Activated B cell treated with CpG ODN at 0.5 μM for 24 hours (primary cell): ENCODE data around the gene CTCF. TPM values are rescaled to one million over a fixed set of nuclear protein-coding genes. Genes with fewer than 3 reads are reported as not detected.

ENCODE experiments used
- ATAC-seq: fragments of 200-7000 bp; cut with Tn5 transposase; one replicate; pipeline ENCODE4 v1.10.0; 2021; ENCODE audit warnings: low read depth, mild to moderate bottlenecking, moderate library complexity
- CTCF ChIA-PET: fragments of 350-600 bp; sonication (Branson Sonifier 250); formaldehyde crosslinking; loops from one replicate; lab custom pipeline; 2021; ENCODE audit warnings: antibody characterized with exemption; lab: Charles Lee
- POLR2A ChIA-PET: fragments of 350-600 bp; sonication (Branson Sonifier 250); formaldehyde crosslinking; loops from one replicate; lab custom pipeline; 2021; ENCODE audit warnings: antibody characterized with exemption; lab: Charles Lee
- DNase-seq: peaks from one replicate; pipeline ENCODE4 v3.0.0; 2022
- H3K27ac Mint-ChIP-seq: one replicate; pipeline ENCODE4 v1.8.0; 2020; ENCODE audit warnings: mixed read lengths
- H3K27me3 Mint-ChIP-seq: one replicate; pipeline ENCODE4 v1.8.0; 2021; ENCODE audit warnings: mixed read lengths
- H3K36me3 Mint-ChIP-seq: one replicate; pipeline ENCODE4 v1.8.0; 2021; ENCODE audit warnings: low read depth, mixed read lengths
- H3K4me1 Mint-ChIP-seq: one replicate; pipeline ENCODE4 v1.8.0; 2021; ENCODE audit warnings: mixed read lengths
- H3K4me3 Mint-ChIP-seq: one replicate; pipeline ENCODE4 v1.8.0; 2020; ENCODE audit warnings: mild to moderate bottlenecking, mixed read lengths
- H3K9me3 Mint-ChIP-seq: one replicate; pipeline ENCODE4 v1.8.0; 2020; ENCODE audit warnings: mixed read lengths
- CTCF ChIP-seq: fragments of 200-600 bp; IDR thresholded peaks from one replicate; pipeline ENCODE4 v1.8.0; 2022; ENCODE audit warnings: antibody characterized with exemption, mild to moderate bottlenecking
- intact Hi-C: fragments of 100-400 bp; cut with micrococcal nuclease; formaldehyde crosslinking; loops from one replicate; pipeline ENCODE4 v1.15.1; 2024
- total RNA-seq: library from RNA; stranded (reverse); gene quantifications from 2 replicates; pipeline ENCODE4 v1.2.3, GENCODE V29; 2022

Gene CTCF
- total RNA-seq, 1 donor from 2014 or later, result 59.6 TPM

- no peak for TF ChIP-seq CTCF
- no peaks in the 10 kb centered on the region for H3K27me3 Mint-ChIP-seq
- no peak overlapping the region for H3K4me3 Mint-ChIP-seq
- H3K4me1 Mint-ChIP-seq, result peaks cover 46% of the 10 kb centered on the region
- no peaks in the 10 kb centered on the region for H3K9me3 Mint-ChIP-seq
- no peak for DNase-seq
- ChIA-PET POLR2A (interaction anchor here (0.5 to 1.7 kb wide), 5 partner anchors 12 to 738 kb away, joined by 3 to 10 read pairs (median 4); no protein-coding TSS in a partner anchor), CTCF (interaction anchor here (1.0 to 2.0 kb wide), 5 partner anchors 11 to 44 kb away, joined by 3 to 7 read pairs (median 5); partner anchors contain the start of gene CTCF)
- peaks cover 6% of the 10 kb centered on the region for H3K36me3 Mint-ChIP-seq
- intact Hi-C loops, result loop anchor here (10.0 kb wide), 1 partner anchor 469 kb away; the partner anchor contains the start of gene DPEP2
- peak overlapping the region; percentile 27 for H3K27ac Mint-ChIP-seq
- no peak for ATAC-seq
These were observed 37.0 kb upstream of the CTCF start for GRCh38 chr16:67525176-67525860.

- TF ChIP-seq CTCF, result no peak
- H3K9me3 Mint-ChIP-seq, result no peaks in the 10 kb centered on the region
- no peak for DNase-seq
- H3K27me3 Mint-ChIP-seq, result no peaks in the 10 kb centered on the region
- ATAC-seq, result no peak
- peaks cover 46% of the 10 kb centered on the region for H3K4me1 Mint-ChIP-seq
- intact Hi-C loops, result loop anchor here (10.0 kb wide), 1 partner anchor 469 kb away; the partner anchor contains the start of gene DPEP2
- ChIA-PET CTCF (interaction anchor here (1.0 to 2.0 kb wide), 5 partner anchors 12 to 45 kb away, joined by 3 to 7 read pairs (median 5); partner anchors contain the start of gene CTCF), POLR2A (interaction anchor here (0.5 kb wide), 1 partner anchor 487 kb away, joined by 4 read pairs; no protein-coding TSS in a partner anchor)
- H3K27ac Mint-ChIP-seq, result peak overlapping the region; percentile 68
- no peak overlapping the region for H3K4me3 Mint-ChIP-seq
- H3K36me3 Mint-ChIP-seq, result peaks cover 6% of the 10 kb centered on the region
These were observed 36.1 kb upstream of the CTCF start for GRCh38 chr16:67526149-67526791.

DNA sequence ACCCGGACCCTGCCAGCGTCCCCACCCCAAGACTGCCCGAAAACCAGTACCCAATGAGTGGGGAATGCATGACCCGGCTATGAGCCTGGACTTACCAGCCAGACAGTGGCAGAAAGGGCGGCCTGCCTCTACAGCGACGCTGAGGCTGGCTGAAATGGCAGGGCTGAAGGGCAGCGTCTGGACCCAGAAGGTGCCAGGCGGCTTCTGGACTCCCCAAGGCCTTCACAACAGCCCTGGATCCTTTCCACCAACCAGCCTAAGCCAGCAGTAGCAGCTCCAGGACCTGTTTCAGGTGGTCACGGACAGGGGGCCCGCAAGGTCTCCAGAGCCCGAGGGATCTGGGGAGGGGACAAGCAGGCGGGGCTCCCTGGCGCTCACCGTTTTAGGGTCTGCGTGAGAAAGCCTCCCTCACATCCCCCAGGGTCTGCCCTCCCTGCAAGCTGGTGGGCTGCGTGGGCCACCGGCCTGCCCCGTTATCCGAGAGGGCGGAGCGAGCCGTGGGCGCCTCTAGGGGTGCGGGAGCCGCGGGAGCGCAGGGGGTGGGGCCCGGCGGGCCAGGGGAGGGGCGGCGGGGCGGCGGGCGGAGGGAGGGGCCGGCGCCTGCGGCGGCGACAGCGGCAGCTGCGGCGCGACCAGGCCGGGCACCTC, 34.0 kb upstream of the CTCF start, which contains the start of gene RIPOR1:
Gene RIPOR1, plus strand, starts transcription at position 608 of the 648 bp plus-strand sequence. CDS start 9,618 bp downstream, outside the sequence.
- intact Hi-C loops, result loop anchor here (10.0 kb wide), 1 partner anchor 466 kb away; the partner anchor contains the start of gene DPEP2
- Mint-ChIP-seq H3K36me3 (peaks cover 12% of the 10 kb centered on the region), H3K27me3 (no peaks in the 10 kb centered on the region), H3K27ac (peak within 1 kb of the TSS; percentile 95), H3K4me3 (peak within 1 kb of the TSS; percentile 90), H3K9me3 (no peaks in the 10 kb centered on the region), H3K4me1 (peaks cover 54% of the 10 kb centered on the region)
- POLR2A ChIA-PET, result interaction anchor here (0.5 to 6.0 kb wide), 11 partner anchors 9 to 696 kb away, joined by 3 to 79 read pairs (median 6); partner anchors contain the start of genes ACD and CTCF
- DNase-seq (no peak), ATAC-seq (peak; percentile 33)
- no peak for TF ChIP-seq CTCF
- CTCF ChIA-PET, result interaction anchor here (1.5 to 4.9 kb wide), 5 partner anchors 7 to 47 kb away, joined by 5 to 50 read pairs (median 7); no protein-coding TSS in a partner anchor

DNA sequence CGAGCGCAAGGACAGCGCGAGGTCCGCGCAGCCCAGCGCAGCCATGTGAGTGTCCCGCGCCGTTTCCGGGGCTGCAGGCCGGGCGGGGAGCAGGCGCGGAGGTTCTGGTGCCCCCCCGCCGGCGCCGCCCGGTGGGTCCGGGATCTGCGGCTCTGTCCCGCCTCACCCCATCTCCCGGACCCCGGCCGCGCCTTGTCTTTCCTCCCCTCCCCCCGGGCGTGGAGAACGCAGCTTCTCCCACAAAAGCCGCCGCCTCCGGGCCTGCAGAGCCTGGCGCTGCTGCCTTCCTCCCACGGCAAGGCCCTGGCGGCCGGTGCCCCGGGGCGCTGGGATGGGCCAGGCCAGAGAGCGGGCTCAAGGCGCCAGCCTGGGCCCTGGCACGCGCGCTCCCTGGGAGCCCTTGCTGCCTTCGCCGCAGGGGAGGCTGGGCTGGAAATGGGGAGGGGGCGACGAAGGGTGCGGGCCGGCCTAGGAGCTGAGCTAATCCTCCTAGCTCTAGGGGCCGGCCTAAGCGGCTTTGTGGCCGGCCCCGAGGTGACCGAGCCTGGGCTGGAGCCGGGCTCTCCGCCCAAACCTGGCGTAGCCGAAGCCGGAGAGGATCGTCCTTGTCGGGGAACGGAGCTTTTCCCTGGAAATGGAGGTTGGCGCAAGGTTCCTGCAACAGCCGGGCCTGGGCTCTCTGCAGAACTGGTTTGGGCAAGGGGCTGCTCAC, 33.3 kb upstream of the CTCF start:
- Mint-ChIP-seq H3K4me3 (peak overlapping the region; percentile 90), H3K27me3 (no peaks in the 10 kb centered on the region), H3K27ac (peak overlapping the region; percentile 95), H3K4me1 (peaks cover 57% of the 10 kb centered on the region), H3K36me3 (peaks cover 15% of the 10 kb centered on the region), H3K9me3 (no peaks in the 10 kb centered on the region)
- intact Hi-C loops, result loop anchor here (10.0 kb wide), 1 partner anchor 466 kb away; the partner anchor contains the start of gene DPEP2
- TF ChIP-seq CTCF, result no peak
- ChIA-PET CTCF (interaction anchor here (0.6 to 4.9 kb wide), 11 partner anchors 8 to 288 kb away, joined by 3 to 50 read pairs (median 6); partner anchors contain the start of genes CARMIL2 and CTCF), POLR2A (interaction anchor here (0.6 to 6.0 kb wide), 15 partner anchors 8 to 556 kb away, joined by 3 to 79 read pairs (median 7); partner anchors contain the start of genes ACD, CARMIL2 and CTCF)
- DNase-seq (peak; percentile 66), ATAC-seq (peak; percentile 13)
